ENCODE data around the gene PRPF6. TPM values are rescaled to one million over a fixed set of nuclear protein-coding genes. Genes with fewer than 3 reads are reported as not detected.

The PRPF6 gene
- total RNA-seq, 4 donors from 2014 or later, result 70.7 to 93.0 (median 83.9) TPM

DNA sequence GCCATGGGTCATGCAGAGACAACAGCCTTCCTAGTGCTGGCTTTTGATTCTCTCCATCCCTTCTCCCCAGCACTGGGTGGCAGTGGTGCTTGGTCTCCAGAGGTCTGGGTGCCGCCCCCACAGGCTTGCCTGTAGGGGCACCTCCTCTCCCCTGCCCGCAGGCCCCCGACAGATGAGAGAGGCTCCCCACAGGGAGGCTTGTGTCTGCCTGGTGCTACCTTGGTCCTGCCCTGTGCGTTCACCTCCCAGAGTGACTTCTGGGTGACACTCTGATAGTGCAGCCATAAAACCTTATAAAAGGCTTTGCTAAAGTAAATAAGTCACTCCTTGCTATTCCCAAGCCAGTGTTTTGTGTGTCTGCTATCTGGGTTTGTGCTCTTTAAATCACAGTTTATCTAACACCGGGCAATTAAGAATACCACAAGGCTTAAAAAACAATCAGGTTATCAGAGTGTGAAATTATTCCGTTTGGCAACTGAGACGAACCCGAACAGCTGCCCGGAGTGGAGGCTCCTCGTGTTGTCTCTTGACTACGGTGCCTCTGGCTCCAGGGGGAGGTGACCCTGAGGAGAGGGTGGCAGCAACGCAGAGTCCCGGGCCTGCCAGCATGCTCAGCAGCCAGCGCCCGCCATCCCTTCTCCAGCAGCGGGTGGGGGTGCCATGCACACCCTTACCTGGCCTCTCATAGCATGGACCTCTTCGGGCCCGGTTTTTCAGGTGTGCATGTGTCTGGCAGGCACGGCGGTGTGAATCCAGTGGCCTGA is 49.6 kb downstream of the PRPF6 start:
- TF ChIP-seq POLR2A (IDR thresholded peaks at IDR 0.05) (no peak), EP300 (IDR thresholded peaks at IDR 0.05) (no peak)
- H3K36me3 ChIP-seq, result peaks cover 91% of the 10 kb centered on the region
- H3K4me1 ChIP-seq, result no peaks in the 10 kb centered on the region
- H3K4me3 ChIP-seq, result no peak overlapping the region
- 83% methylated on average over 19 of the region's 20 CpGs for WGBS
- DNase-seq (ENCODE audit: low spot score in 2 of 2), result no peak
- no peak overlapping the region for H3K27ac ChIP-seq
- no peaks in the 10 kb centered on the region for H3K9me3 ChIP-seq
- no peaks in the 10 kb centered on the region for H3K27me3 ChIP-seq

DNA sequence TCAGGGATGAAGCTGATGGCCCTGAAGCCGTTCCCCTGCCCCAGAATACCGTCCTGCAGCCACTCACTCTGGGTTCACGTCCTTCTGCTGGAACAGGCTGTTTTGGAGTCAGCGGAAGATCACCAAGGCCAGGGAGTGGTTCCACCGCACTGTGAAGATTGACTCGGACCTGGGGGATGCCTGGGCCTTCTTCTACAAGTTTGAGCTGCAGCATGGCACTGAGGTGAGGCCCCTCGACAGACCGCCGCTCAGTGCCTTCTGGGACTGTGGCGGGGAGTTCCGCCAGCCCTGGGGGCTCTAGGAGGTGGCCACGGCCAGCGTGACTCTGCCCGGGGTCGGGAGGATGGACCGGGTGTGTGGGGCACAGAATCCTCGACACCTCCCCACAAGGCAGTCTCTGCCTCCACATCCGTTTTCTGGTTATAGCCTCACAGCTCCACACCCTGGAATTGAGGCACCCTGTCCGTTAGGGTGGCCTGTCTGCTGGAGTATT is 50.9 kb downstream of the PRPF6 start:
- Histone ChIP-seq H3K27ac (no peak overlapping the region), H3K36me3 (peaks cover 78% of the 10 kb centered on the region), H3K4me1 (no peaks in the 10 kb centered on the region), H3K27me3 (no peaks in the 10 kb centered on the region), H3K9me3 (no peaks in the 10 kb centered on the region), H3K4me3 (no peak overlapping the region)
- DNase-seq (ENCODE audit: low spot score in 2 of 2), result no peak
- TF ChIP-seq POLR2AphosphoS5 (IDR thresholded peaks at IDR 0.05) (no peak), EP300 (IDR thresholded peaks at IDR 0.05) (no peak), CTCF (IDR thresholded peaks at IDR 0.05) (no peak), POLR2A (IDR thresholded peaks at IDR 0.05) (no peak)
- WGBS, result 91% methylated on average over 19 of the region's 19 CpGs

DNA sequence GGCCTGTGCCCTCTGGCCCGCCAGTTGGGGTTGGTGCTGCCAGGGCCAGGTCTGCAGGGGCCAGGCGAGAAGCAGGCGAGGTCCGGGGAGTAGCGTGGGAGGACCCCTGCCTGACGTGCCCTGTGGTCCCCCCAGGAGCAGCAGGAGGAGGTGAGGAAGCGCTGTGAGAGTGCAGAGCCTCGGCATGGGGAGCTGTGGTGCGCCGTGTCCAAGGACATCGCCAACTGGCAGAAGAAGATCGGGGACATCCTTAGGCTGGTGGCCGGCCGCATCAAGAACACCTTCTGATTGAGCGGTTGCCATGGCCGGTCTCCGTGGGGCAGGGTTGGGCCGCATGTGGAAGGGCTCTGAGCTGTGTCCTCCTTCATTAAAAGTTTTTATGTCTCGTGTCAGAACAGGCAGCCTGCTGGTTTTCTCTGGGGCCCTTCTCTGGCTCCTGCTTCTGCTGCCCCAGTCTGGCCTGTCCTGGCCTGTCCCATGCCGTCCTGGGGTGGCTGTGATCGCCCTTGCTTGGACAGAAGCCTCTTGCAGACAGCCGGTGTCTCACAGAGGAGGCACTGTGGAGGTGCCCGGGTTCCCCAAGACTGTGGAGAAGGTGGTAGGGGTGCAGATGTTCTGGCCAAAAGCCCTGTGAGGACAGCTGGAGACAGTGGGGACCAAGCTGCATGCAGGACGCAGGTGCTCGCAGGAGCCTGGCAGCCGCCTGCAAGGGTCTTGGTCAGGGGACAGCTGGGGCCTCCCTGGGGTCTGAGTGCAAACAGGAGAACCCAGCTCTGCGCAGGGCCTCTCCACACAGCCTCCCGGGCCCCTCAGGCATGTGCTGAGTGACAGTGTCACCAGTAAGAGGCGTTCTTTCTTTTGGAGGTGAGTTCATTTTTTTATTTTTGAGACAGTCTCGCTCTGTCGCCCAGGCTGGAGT is 52.0 kb downstream of the PRPF6 start:
- TF ChIP-seq POLR2A (IDR thresholded peaks at IDR 0.05) (no peak), CTCF (IDR thresholded peaks at IDR 0.05) (no peak), EP300 (IDR thresholded peaks at IDR 0.05) (no peak), POLR2AphosphoS5 (IDR thresholded peaks at IDR 0.05) (no peak)
- H3K4me3 ChIP-seq, result no peak overlapping the region
- peaks cover 6% of the 10 kb centered on the region for H3K4me1 ChIP-seq
- peaks cover 5% of the 10 kb centered on the region for H3K27me3 ChIP-seq
- H3K9me3 ChIP-seq, result no peaks in the 10 kb centered on the region
- no peak for DNase-seq (ENCODE audit: low spot score in 2 of 2)
- peaks cover 67% of the 10 kb centered on the region for H3K36me3 ChIP-seq
- WGBS, result 88% methylated on average over 22 of the region's 31 CpGs
- H3K27ac ChIP-seq, result no peak overlapping the region

DNA sequence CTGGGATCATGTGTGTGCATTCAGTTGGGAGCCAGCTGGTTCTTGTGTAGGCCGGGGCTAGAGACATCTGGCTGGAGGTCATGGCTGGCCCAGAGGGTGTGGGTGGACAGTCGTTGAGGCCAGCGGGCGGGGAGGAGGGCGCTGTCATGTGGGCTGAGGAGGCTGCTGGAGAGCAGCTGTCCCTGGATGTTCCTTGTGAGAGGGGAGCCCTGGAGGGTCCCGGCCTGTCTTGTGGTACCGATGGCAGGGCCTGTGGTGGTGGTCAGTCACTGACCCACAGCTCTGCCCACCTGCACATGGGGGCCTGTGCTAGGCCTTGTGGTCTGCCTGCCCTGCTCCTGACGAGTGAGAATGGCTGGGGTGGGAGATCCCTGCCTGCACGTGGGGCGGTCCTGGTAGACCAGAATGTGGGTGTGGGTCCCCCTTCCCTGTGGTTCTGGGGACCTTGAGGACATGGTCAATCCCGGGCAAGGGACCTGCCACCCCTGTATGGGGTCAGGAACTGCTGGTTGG is 53.1 kb downstream of the PRPF6 start:
- DNase-seq (ENCODE audit: low spot score in 2 of 2), result no peak
- 81% methylated on average over 3 of the region's 11 CpGs for WGBS
- Histone ChIP-seq H3K9me3 (no peaks in the 10 kb centered on the region), H3K4me3 (no peak overlapping the region), H3K27ac (no peak overlapping the region), H3K36me3 (peaks cover 56% of the 10 kb centered on the region), H3K27me3 (peaks cover 11% of the 10 kb centered on the region), H3K4me1 (peaks cover 17% of the 10 kb centered on the region)
- TF ChIP-seq POLR2AphosphoS5 (IDR thresholded peaks at IDR 0.05) (no peak), CTCF (IDR thresholded peaks at IDR 0.05) (no peak), POLR2A (IDR thresholded peaks at IDR 0.05) (no peak), EP300 (IDR thresholded peaks at IDR 0.05) (no peak)

GRCh38 chr20:64035066-64035932 is 54.4 kb downstream of the PRPF6 start:
- WGBS, result 67% methylated on average over 13 of the region's 17 CpGs
- Histone ChIP-seq H3K9me3 (no peaks in the 10 kb centered on the region), H3K27ac (no peak overlapping the region), H3K36me3 (peaks cover 43% of the 10 kb centered on the region), H3K4me3 (no peak overlapping the region), H3K27me3 (peaks cover 21% of the 10 kb centered on the region), H3K4me1 (peaks cover 25% of the 10 kb centered on the region)
- no peak for TF ChIP-seq CTCF (IDR thresholded peaks at IDR 0.05)
- no peak for TF ChIP-seq EP300 (IDR thresholded peaks at IDR 0.05)
- no peak for TF ChIP-seq POLR2A (IDR thresholded peaks at IDR 0.05)
- TF ChIP-seq POLR2AphosphoS5 (IDR thresholded peaks at IDR 0.05), result no peak
- DNase-seq (ENCODE audit: low spot score in 2 of 2), result no peak

Data from suprapubic skin (tissue), 4 donors.